GM23338 (cell line): ENCODE results near the gene MEAK7.

Source experiments
- CREB1 ChIP-seq: fragments of 250-450 bp; sonication (Bioruptor Pico); IDR thresholded peaks from 2 replicates; pipeline ENCODE4 v1.5.0; 2020; ENCODE audit warnings: low read depth, mild to moderate bottlenecking, moderate library complexity
- EZH2 ChIP-seq: fragments of 200-600 bp; sonication (generic); IDR thresholded peaks from one replicate; pipeline ENCODE4 v1.8.0; 2017; ENCODE audit warnings: antibody characterized with exemption, mild to moderate bottlenecking, low read depth; ENCODE audit not compliant: unreplicated experiment
- EZH2phosphoT487 ChIP-seq: fragments of 200-600 bp; sonication (generic); IDR thresholded peaks from one replicate; pipeline ENCODE4 v1.8.1; 2018; ENCODE audit warnings: antibody characterized with exemption; ENCODE audit not compliant: unreplicated experiment
- JUNB ChIP-seq: IDR thresholded peaks from one replicate; pipeline ENCODE4 v1.6.1; 2016; ENCODE audit warnings: antibody characterized with exemption; ENCODE audit not compliant: unreplicated experiment
- POLR2AphosphoS5 ChIP-seq: IDR thresholded peaks from 2 replicates; pipeline ENCODE4 v1.6.1; 2016; ENCODE audit warnings: antibody characterized with exemption, low read depth
- ZNF331 ChIP-seq: fragments of 250-450 bp; sonication (Bioruptor Pico); IDR thresholded peaks from 2 replicates; pipeline ENCODE4 v1.5.0; 2020; ENCODE audit warnings: low read depth, mild to moderate bottlenecking, moderate library complexity
- TF ChIP-seq, protein P1 (sequence below), 2 experiments: fragments of 200-600 bp in 1 of 2; sonication (generic) in 1 of 2; conservative IDR thresholded peaks; 2 replicates each; pipeline versions ENCODE4 v1.5.1 to v1.6.1; 2016 to 2017; ENCODE audit warnings: antibody characterized with exemption in 2 of 2, low read depth in 2 of 2, mild to moderate bottlenecking in 2 of 2, moderate library complexity in 1 of 2
- TF ChIP-seq, protein P2 (sequence below): IDR thresholded peaks from one replicate; pipeline ENCODE4 v1.6.1; 2018; ENCODE audit warnings: antibody characterized with exemption; ENCODE audit not compliant: unreplicated experiment
- TF ChIP-seq, protein P3 (sequence below): IDR thresholded peaks from 2 replicates; pipeline ENCODE4 v1.6.1; 2016; ENCODE audit warnings: antibody characterized with exemption

DNA sequence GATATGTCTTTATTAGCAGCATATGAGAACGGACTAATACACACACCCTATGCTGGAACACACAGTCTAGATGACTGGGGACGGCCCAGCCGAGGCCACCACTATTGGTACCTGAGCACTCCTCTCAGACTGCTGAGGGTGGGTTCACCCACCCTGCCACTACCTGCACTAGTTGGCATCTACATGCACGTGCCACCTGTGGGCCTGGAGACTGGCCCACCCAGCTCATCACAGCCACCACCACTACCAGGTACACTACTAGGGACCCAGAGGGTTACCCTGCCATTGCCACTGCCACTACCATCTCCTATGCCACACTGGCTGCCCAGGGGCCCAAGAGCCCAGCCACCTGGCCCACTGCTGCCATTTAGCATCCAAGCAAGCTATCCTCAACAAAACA, 32.5 kb downstream of the MEAK7 start:
- TF ChIP-seq, protein P1, sequence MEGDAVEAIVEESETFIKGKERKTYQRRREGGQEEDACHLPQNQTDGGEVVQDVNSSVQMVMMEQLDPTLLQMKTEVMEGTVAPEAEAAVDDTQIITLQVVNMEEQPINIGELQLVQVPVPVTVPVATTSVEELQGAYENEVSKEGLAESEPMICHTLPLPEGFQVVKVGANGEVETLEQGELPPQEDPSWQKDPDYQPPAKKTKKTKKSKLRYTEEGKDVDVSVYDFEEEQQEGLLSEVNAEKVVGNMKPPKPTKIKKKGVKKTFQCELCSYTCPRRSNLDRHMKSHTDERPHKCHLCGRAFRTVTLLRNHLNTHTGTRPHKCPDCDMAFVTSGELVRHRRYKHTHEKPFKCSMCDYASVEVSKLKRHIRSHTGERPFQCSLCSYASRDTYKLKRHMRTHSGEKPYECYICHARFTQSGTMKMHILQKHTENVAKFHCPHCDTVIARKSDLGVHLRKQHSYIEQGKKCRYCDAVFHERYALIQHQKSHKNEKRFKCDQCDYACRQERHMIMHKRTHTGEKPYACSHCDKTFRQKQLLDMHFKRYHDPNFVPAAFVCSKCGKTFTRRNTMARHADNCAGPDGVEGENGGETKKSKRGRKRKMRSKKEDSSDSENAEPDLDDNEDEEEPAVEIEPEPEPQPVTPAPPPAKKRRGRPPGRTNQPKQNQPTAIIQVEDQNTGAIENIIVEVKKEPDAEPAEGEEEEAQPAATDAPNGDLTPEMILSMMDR (conservative IDR thresholded peaks at IDR 0.05; ENCODE audit: low read depth in 2 of 2), result no peak
- TF ChIP-seq, protein P2, sequence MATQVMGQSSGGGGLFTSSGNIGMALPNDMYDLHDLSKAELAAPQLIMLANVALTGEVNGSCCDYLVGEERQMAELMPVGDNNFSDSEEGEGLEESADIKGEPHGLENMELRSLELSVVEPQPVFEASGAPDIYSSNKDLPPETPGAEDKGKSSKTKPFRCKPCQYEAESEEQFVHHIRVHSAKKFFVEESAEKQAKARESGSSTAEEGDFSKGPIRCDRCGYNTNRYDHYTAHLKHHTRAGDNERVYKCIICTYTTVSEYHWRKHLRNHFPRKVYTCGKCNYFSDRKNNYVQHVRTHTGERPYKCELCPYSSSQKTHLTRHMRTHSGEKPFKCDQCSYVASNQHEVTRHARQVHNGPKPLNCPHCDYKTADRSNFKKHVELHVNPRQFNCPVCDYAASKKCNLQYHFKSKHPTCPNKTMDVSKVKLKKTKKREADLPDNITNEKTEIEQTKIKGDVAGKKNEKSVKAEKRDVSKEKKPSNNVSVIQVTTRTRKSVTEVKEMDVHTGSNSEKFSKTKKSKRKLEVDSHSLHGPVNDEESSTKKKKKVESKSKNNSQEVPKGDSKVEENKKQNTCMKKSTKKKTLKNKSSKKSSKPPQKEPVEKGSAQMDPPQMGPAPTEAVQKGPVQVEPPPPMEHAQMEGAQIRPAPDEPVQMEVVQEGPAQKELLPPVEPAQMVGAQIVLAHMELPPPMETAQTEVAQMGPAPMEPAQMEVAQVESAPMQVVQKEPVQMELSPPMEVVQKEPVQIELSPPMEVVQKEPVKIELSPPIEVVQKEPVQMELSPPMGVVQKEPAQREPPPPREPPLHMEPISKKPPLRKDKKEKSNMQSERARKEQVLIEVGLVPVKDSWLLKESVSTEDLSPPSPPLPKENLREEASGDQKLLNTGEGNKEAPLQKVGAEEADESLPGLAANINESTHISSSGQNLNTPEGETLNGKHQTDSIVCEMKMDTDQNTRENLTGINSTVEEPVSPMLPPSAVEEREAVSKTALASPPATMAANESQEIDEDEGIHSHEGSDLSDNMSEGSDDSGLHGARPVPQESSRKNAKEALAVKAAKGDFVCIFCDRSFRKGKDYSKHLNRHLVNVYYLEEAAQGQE, result no peak
- TF ChIP-seq EZH2, result no peak
- TF ChIP-seq EZH2phosphoT487, result no peak
- TF ChIP-seq POLR2AphosphoS5, result no peak
- TF ChIP-seq JUNB, result no peak
- no peak for TF ChIP-seq CREB1 (CRISPR knock-in tag)
- TF ChIP-seq, protein P3, sequence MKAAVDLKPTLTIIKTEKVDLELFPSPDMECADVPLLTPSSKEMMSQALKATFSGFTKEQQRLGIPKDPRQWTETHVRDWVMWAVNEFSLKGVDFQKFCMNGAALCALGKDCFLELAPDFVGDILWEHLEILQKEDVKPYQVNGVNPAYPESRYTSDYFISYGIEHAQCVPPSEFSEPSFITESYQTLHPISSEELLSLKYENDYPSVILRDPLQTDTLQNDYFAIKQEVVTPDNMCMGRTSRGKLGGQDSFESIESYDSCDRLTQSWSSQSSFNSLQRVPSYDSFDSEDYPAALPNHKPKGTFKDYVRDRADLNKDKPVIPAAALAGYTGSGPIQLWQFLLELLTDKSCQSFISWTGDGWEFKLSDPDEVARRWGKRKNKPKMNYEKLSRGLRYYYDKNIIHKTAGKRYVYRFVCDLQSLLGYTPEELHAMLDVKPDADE, result no peak
- TF ChIP-seq ZNF331 (CRISPR knock-in tag), result no peak
